Neural progenitor cell (in vitro differentiated cells): ENCODE results near the gene INHBC.

Experiments used
- CTCF ChIP-seq: fragments of 200-600 bp; sonication (generic); IDR thresholded peaks from 2 replicates; pipeline ENCODE4 v1.5.1; 2017; ENCODE audit warnings: antibody characterized with exemption, mild to moderate bottlenecking
- EZH2 ChIP-seq: fragments of 200-600 bp; sonication (generic); IDR thresholded peaks from 2 replicates; pipeline ENCODE4 v1.6.1; 2017; ENCODE audit warnings: antibody characterized with exemption, mild to moderate bottlenecking, moderate library complexity
- EZH2phosphoT487 ChIP-seq: fragments of 200-600 bp; sonication (generic); IDR thresholded peaks from 2 replicates; pipeline ENCODE4 v1.6.1; 2017; ENCODE audit warnings: antibody characterized with exemption

GRCh38 chr12:57491393-57492280 lies 57.1 kb downstream of the INHBC start:
- peak; percentile 19 for TF ChIP-seq CTCF
- no peak for TF ChIP-seq EZH2
- no peak for TF ChIP-seq EZH2phosphoT487
